DND-41 (cell line): ENCODE measurements around the gene NEK10.

Experiments used
- CTCF ChIP-seq: IDR thresholded peaks from 2 replicates; pipeline ENCODE4 v1.5.1; 2012; ENCODE audit warnings: borderline replicate concordance, low read length, moderate library complexity, mild to moderate bottlenecking; ENCODE audit not compliant: poor library complexity, severe bottlenecking; ENCODE audit errors: extremely low read depth
- EZH2 ChIP-seq: IDR thresholded peaks from 3 replicates; pipeline ENCODE4 v1.6.1; 2012; ENCODE audit warnings: borderline replicate concordance, low read depth, mild to moderate bottlenecking, moderate library complexity, low read length, inconsistent platforms; ENCODE audit not compliant: severe bottlenecking

- TF ChIP-seq CTCF (no peak), EZH2 (no peak)
Measured at GRCh38 chr3:27287052-27287451, 82.1 kb downstream of the NEK10 start.
